Fibroblast of the conjunctiva (primary cell): ENCODE data around the gene ARHGEF19.
"Not testable (repeated sequence)": the region's sequence is repeated elsewhere in the genome, so short reads cannot be mapped to it uniquely, and the experiment has no call there.

Experiments
- DNase-seq: peaks from one replicate; pipeline ENCODE4 v3.0.0-alpha.2; 2010; ENCODE audit warnings: low read depth

Gene ARHGEF19

DNA sequence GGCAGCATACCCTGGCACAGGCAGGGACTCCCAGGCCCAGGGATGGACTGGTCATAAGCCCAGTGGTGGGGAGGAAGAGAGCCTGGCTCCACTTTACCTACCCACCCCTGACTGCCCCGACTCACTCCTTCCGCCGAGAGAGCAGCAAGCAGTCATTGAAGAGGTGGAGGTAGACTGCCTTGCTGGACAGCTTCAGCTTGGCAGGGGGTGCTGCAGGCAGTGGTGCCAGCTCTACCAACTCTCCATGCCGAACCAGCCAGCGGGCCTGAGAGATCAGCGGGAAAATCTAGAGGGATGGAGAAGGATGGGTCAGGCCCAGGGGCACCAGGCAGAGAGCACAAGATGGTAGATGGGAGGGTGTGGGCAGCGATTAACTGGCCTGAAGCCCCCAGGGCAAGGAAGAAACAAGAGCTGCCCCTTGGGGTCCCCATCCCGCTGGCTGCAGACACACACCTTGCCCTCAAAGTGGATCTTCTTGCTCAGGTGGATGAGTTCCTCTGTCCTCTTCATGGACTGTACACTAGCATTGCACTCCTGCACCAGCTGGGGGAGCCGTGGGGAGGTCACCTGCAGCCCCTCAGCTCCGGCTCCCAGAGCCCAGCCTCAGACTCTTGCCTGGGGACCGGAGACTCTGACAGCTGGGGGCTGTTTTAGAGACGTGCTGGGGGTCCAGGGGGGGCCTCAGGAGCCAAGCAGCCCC lies 7.7 kb downstream of the ARHGEF19 start:
- no peak for DNase-seq

GRCh38 chr1:16204216-16204615 lies 8.2 kb downstream of the ARHGEF19 start:
- DNase-seq = no peak

DNA sequence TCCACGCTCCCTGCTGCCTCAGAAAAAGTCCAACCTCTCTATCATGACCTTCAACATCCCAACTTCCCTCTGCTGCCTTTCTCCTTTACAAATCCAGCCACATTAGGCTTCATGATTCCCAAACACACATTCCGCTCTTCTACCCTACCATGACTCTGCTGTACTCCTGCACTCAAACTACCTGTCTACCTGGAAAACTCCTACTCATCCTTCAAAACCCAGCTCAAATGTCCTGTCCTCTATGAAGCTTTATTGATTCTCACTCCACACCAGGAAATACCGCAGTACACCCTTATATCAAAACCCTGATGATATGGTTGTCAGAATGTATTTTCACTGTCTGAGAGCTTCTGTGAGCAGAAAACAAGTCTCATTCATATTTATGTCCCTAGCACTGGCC lies 8.9 kb downstream of the ARHGEF19 start:
- DNase-seq = no peak

DNA sequence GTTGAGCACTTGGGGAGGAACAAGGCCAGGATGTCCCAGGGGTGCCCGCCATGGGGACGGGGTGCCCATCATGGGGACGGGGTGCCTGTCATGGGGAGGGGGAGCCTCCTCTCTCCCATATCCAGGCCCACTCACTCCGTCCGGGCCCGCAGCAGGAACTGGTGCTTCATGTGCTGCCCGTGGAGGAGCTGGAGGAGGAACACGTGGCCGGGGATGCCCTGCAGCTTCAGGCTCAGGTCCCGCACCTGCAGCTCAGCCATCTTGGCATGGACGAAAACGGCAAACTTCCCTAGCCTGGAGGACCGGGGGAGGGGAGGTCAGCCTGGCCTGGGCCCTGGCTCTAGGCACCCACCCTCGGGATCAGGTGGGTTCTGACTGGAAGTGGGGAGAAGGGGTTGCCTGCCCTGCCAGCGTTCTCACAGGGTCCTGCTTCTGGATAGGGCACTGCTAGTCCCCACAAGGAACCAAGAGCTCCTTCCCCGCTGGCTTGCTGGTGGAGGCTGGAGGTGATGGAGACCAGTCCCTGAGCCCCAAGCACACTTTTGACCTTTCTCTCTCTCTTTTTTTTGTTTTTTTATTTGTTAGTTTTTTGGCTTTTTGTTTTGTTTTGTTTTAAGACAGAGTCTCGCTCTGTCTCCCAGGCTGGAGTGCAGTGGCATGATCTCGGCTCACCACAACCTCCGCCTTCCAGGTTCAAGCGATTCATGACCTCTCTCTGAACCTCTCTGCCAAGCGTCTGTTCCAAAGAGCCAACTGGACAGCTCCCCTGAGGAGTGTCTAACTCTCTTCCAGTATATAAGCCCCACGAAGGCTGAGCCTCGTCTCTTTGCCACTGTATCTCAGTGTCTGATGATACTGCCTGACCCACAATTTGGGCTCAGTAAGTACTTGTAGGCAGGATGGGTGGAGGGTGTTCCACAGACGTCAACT lies 9.9 kb downstream of the ARHGEF19 start:
- no peak for DNase-seq

DNA sequence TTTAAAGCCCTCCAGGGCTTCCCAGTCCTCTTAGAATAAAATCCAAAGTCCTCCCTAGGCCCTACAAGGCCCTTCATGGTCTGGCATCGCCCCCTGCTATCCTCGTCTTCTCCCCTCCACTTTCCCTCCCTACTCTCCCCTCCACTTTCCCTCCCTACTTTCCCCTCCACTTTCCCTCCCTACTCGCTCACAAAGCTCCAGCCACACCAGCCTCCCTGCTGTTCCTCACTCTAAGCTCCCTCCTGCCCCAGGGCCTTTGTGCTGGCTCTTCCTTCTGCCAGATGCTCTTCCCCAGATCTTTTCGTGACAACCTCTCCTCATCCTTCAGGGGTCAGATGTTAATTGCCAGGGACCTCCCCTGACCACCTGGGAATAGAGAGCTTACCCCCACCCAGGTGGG lies 12.8 kb downstream of the ARHGEF19 start:
- DNase-seq = no peak

- no peak for DNase-seq
Measured at GRCh38 chr1:16199157-16199501, 13.3 kb downstream of the ARHGEF19 start.

GRCh38 chr1:16198444-16199156 lies 13.9 kb downstream of the ARHGEF19 start:
- DNase-seq = no peak

DNA sequence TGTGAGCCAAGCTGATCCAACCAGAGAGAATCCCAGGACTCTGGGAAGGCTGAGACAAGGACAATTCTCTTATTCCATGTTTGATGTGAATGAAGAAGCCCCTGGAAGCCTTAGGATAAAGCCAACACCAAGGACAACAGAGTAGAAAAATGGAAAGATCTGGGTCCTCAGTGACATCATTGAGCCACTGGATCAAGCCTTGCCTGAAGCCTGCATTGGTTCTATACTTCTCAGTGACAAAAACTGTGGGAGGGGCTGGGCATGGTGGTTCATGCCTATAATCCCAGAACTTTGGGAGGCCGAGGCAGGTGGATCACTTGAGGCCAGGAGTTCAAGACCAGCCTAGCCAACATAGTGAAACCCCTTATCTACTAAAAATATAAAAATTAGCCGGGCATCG lies 15.6 kb downstream of the ARHGEF19 start:
- DNase-seq = no peak

- DNase-seq = not testable (repeated sequence)
Measured at GRCh38 chr1:16196139-16196538, 16.3 kb downstream of the ARHGEF19 start.

DNA sequence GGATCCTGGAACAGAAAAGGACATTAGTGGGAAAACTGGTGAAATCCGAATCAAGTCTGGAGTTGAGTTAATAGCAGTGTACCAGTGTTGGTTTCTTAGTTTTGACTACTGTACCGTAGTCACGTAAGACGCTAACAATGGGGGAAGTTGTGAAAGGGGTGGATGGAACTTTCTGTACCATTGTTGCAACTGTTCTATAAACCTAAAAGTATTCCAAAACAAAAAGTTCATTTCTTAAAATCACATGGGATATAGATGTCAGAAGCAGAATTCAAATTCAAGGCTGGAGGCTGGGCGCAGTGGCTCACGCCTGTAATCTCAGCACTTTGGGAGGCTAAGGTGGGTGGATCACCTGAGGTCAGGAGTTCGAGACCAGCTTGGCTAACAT lies 16.9 kb downstream of the ARHGEF19 start:
- DNase-seq = no peak

- no peak for DNase-seq
Measured at GRCh38 chr1:16191916-16192546, 20.4 kb downstream of the ARHGEF19 start.

DNA sequence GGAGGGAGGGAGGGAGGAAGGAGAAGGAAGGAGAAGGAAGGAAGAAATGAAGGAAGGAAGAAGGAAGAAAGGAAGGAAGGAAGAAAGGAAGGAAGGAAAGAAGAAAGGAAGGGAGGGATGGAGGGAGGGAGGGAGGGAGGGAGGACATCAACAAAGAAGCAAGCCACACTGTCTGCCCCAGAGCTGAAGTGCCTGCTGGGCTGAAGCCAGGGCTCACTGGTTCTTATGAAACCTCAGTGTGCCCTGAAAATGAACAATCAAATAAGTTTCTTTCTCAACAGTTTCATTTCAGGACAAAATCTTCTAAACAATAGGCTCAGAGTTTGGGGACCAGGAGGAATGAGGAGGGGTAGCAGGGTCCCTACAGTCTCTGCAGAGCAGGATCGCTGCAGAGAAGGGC lies 21.1 kb downstream of the ARHGEF19 start:
- DNase-seq = no peak

DNA sequence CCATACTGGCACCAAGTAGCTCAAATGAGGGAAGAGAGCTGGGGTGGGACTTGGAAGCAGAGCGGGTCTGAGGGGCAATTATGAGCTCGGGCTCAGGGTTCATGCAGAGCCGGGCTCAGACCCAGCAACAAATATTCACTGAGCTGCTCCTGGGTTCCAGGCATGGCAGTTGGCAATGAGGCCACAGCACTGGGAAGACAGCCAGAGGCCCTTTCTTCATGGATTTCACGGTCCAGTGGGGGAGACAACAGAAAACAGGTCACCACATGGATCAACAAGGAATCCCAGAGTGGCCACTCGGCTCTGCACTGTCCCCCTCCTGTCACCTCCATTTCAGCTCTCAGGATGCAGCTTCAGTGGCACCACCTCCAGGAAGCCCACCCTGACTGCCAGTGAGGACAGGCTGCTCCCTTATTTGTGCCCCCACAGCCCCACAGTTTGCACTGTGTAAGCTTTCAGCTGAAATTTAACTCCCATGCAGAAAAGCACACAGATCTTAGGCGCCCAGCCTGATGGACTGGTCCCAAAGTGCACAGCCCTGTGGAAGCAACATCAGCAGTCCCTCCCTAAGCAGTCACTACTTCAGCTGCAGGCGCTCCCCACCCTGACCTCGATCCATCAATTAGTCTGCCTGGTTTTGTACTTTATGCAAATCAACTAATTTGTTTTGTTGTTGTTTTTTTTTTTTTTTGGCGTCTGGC lies 22.4 kb downstream of the ARHGEF19 start:
- DNase-seq = no peak

DNA sequence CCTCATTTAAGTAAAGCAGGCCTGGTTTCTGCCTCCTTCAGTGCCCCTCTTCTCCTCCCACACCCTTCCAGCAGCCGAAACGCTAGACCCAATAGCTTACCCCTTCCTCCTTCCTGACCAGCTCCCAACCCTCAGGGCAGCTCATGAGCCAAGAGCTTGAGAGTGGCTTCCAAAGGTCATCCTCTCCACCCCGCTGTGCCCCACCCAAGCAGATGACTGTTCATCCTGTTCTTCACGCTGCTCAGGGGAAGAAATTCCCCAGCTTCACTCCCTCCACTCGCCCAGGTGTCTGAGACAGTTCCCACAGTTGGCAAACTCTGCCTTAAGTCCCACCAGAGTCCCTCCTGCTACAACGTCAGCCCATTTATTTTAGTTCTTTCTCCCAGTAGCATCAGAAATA lies 23.4 kb downstream of the ARHGEF19 start:
- no peak for DNase-seq

DNA sequence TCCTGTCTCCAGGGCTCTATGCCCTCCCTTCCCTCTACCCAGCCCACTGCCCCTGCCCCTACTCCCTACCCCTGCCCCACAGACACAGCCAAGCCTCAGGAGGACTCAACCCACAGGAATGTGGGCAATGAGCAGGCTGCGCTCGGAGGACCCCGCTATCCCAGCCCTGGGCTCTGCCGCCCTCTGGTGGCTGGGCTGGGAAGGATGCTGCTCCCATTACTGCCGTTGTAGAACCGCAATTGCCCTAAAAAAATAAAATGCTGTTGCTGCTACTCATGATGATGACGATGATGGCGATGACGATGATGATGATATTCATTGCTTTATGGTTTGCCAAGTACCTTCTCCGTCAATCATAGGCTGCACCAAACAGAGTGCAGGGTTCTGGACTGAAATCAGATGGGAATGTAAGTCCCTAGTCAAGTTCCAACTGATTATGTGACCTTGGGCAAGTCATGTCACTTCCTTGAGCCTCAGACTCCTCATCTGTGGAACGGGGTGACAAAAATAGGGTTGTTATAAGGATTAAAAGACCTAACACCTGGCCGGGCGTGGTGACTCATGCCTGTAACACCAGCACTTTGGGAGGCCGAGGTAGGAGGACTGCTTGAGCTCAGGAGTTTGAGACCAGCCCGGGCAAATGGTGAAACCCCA lies 24.6 kb downstream of the ARHGEF19 start:
- peak; percentile 61 for DNase-seq

GRCh38 chr1:16186655-16187235 lies 25.7 kb downstream of the ARHGEF19 start:
- no peak for DNase-seq

DNA sequence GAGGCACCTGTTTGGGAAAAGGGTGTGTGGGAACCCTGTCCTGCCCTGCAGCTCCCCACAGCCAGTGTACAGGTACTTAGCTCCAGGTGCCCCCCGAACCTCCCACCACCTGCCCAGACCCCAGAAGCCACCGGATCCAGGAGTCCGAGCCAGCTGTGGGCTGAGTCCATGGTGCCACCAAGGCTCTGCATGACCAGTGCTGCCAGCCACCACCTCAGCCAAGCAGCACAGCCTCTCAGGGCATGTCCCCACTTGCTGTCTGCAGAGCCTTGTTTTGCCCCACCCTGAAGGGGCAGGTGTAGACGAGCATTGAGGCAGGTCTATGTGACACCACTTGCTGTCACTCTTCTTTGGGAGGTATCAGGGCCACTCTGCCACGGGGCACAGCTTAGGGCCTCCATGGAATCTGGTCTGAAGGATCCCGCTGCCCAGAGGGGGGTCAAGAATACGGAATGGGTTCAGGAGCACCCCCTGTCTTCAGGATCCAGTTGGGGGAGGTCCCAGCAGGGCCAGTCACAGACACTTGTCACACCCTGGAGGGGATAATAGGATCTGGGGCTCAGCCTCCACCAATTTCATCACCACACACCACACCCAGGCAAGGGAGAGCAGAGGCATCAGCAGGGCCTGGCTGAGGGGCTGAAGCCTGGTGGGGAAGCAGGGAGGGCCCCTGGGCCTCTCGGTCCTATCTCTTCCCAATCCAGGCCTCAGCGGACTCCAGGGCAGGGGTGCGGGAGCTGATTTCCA lies 27.7 kb downstream of the ARHGEF19 start:
- no peak for DNase-seq

GRCh38 chr1:16183765-16184556 lies 28.5 kb downstream of the ARHGEF19 start:
- DNase-seq = no peak

GRCh38 chr1:16183179-16183578 lies 29.3 kb downstream of the ARHGEF19 start:
- peak; percentile 64 for DNase-seq
